ELF-1 (cell line): ENCODE data around the gene MYH10.

Source experiments
- DNase-seq: peaks from one replicate; pipeline ENCODE4 v3.0.0-alpha.2; 2016; ENCODE audit warnings: low read depth, low spot score

Gene MYH10

GRCh38 chr17:8475781-8476180, 154.7 kb downstream of the MYH10 start:
- DNase-seq: no peak

DNA sequence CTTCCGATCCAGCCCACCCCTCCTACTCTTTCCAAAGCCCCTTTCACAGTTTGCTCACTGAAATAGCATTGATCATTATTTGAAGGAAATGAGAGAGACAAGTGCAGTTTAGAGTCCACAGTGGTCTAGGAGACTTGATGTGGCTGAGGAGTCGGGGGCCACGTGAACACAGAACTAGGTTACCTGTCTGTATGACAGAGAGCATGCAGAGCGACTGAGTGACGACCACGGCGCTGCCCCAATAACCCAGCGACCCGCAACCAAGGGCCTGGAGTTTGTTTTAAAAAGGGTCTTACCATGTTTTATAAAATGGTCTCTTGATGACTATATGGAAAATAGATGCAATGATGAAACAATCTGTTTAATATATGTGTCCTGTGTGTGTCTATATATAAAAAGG, 155.3 kb downstream of the MYH10 start:
- DNase-seq: no peak

DNA sequence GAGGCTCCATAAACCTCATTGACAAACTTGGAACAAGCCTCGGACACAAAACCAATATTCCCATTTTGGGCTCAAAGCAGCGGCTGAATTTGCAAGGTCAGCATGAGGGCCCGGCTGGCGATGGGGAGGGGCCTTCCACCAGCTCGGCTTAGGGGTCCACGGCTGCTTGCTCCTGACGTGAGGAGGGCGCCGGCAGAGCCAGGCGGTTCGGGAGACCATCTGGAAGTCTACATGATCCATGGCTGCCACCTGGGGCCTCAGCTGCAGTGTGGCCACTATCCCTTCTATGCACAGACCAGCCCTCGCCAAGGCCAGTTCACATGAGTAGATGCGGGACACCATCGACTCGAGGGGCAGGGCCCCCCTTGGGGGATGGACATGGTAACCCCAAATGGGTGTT, 155.7 kb downstream of the MYH10 start:
- no peak for DNase-seq

- no peak for DNase-seq
Measured at GRCh38 chr17:8473451-8474192, 156.9 kb downstream of the MYH10 start.

GRCh38 chr17:8472663-8473062, 157.9 kb downstream of the MYH10 start:
- DNase-seq: no peak

DNA sequence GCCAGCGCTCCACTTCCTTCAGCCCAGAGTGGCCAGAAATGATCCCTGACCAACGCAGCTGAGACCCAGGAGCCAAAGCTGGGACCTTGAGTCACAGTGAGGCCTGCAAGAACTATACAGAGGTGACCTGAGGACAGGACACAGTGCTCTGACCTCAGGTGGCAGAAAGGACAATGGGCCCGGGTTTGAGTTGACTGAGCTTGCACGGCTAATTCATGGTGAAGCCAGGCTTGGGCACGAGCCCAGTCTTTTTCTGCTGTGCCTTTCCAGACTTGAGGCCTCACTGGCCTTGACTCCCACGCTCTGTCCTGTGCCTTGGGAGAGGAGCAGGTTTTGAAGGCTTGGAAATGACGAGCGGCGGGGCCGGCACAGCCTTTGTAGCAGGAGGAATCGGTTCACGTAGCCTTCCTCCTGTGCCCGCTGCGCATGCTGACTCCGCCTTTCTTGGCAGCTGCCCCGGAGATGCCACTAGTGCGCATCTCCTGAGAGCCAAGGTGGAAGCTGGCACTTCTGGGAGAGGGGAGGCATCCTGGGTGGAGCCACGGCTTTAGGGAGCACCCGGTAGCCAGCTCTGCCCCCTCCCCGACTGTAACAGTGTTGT, 160.0 kb downstream of the MYH10 start:
- no peak for DNase-seq

- DNase-seq: no peak
Measured at GRCh38 chr17:8469964-8470363, 160.6 kb downstream of the MYH10 start.

DNA sequence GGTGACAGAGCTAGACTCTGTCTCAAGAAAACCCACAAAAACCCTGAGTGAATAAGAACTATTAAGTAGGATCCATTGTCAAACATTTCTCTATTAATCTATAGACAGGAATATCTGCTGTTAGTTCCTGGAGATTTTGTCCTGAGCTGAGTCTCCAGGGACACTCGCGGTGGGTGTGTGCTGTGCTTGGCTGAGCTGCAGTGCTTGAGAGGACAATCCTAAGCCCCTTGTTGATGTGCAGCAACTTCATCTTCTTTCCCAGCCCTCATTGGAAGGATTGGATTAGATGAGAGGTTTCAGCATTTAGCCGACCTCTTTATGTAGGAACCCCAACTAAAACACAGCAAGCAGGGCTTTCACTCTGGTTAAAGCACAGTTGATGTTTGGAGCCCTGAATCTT, 161.5 kb downstream of the MYH10 start:
- no peak for DNase-seq

GRCh38 chr17:8468127-8468526, 162.4 kb downstream of the MYH10 start:
- DNase-seq: no peak

GRCh38 chr17:8467527-8467926, 163.0 kb downstream of the MYH10 start:
- DNase-seq: no peak

DNA sequence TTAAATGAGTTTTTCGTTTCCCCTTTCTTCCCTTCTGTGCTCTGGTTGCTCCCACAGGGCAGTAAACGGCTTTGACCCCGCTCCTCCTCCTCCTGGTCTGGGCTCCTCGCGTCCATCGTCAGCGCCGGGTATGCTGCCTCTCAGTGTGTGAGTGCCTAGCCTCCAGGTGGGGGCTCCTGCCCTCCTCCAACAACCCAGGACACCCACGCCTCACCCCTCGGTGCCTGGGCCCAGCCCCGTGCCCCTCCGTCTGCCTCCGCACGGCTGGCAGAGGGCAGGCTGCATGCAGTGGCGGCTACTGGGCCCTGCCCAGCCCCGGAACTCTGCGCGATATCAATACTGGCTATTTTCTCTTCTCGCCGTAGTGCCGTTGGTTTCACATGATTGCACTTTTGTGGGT, 163.7 kb downstream of the MYH10 start:
- DNase-seq: no peak

- DNase-seq: no peak
Measured at GRCh38 chr17:8466456-8466855, 164.1 kb downstream of the MYH10 start.

DNA sequence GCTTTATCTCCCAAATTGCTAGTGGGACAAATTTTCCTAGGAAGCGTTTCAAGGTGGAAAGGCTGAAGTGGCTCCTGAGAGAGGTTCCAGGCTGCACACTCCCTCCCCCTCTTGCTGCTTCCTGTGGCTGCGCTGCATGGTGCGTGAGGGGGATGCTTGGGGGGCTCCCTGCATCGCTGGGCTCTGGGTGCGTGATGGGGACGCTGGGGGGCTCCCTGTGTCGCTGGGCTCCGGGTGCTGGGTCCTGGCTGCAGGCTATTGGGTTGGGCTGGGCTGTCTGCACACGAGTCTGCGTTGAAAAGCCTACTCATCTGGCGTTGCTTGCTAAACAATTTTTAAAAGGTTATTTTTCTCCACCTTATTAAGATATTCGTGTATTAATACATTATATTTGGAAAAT, 164.8 kb downstream of the MYH10 start:
- DNase-seq: no peak

DNA sequence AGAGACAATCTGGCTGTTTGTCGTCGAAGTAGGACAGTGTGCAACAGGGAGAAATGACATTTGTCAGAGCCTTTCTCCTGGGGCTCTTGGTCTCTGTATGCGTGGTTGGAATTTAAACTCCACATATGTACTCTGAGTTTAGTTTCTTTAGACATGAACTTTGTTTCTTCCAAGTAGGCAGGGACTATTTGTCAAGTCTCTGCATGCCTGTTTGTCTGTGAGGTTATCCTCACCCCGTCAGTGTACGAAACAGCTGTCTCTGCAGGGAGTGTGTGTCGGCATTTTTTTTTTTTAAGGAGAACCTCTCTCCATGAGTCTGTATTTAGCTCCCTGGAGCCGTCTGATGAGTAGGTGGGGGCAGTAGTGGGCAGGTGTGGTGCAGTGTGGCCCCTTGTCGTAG, 165.2 kb downstream of the MYH10 start:
- DNase-seq: no peak

DNA sequence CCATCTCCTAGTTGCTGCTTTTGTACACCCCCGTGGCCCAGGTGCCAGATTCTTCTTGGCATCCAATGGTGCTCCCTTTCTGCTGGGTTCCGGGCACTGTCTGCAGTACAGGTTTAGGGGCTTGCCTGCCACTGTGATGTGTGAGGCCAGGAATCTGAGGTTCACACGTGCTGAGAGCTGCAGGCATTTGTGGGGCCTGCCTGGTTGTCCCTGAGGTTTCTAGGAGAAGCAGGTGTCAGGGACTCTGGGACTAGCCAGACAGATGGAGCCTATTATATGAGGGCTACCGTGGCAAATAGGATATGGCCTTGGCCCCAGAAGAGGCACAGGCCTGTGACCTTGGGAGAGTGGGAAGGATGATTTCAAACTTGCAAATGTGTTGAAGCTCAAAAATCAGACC, 165.6 kb downstream of the MYH10 start:
- DNase-seq: no peak

GRCh38 chr17:8463099-8463498, 167.4 kb downstream of the MYH10 start:
- no peak for DNase-seq

GRCh38 chr17:8462564-8462963, 168.0 kb downstream of the MYH10 start:
- DNase-seq: no peak

- no peak for DNase-seq
Measured at GRCh38 chr17:8459831-8460230, 170.7 kb downstream of the MYH10 start.

GRCh38 chr17:8459107-8459506, 171.4 kb downstream of the MYH10 start:
- DNase-seq: no peak

DNA sequence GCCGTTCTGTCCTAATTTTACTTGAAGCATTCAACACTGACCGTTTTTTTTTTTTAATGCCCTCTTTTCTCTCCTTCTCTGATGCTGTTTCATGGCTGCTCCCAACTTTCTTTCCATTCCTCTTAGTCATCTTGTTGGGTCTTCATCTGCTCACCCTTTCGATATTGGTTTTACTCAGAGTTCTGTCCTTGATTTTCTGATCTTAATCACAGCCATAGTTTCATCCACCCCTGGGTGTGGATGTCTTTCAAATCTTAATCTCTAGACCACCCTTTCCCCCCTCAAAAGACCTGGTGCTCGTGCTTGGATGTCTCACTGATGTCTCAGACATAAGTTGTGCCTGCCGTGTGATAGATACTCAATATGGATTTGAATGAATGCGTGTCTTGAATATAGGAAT, 172.4 kb downstream of the MYH10 start:
- DNase-seq: no peak

- DNase-seq: no peak
Measured at GRCh38 chr17:8455665-8456209, 174.8 kb downstream of the MYH10 start.

GRCh38 chr17:8453326-8453725, 177.2 kb downstream of the MYH10 start:
- DNase-seq: no peak

DNA sequence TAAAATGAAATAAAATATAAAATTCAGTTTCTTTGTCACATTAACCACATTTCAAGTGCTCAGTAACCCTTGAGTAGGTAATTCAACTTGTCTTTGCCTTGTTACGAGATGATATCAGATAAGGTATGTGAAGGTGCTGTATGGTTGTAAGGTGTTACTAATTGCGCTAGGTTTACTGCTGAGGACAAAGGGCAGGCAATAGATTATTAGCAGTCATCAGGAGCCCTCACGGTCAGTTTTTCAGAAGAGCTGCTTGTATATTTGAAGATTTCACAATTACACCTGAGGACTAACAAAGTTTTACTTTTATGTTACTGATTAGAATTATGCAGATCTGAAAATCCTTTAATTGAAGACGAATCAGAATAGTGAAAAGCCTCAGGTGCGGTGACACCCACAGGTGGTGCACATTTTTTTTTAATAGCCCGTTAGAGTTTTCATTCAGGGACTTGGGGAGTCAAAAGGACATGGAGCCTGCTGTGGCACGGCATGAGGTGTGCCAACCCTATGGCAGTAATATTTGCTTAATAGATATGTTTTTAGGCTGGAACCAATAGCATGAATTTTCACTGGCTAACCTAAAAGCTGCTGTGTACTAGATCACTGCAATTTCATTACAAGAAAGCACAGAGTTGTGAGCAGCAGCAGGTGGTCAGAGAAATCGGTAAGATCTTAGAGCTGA, 178.5 kb downstream of the MYH10 start:
- no peak for DNase-seq
